ENCODE measurements around the gene C20orf96. TPM values are rescaled to one million over a fixed set of nuclear protein-coding genes. Genes with fewer than 3 reads are reported as not detected.

The C20orf96 gene
- total RNA-seq, 1 donor = 2.2 TPM

GRCh38 chr20:273884-274283, 16.7 kb downstream of the C20orf96 start:
- no peaks in the 10 kb centered on the region for H3K79me2 ChIP-seq (ENCODE audit: insufficient read depth, low read length)
- no peaks in the 10 kb centered on the region for H3K36me3 ChIP-seq (ENCODE audit: insufficient read depth, low read length)
- H3K4me3 ChIP-seq (ENCODE audit: insufficient read depth, low read length) = no peak overlapping the region
- H3K4me2 ChIP-seq (ENCODE audit: insufficient read depth, low read length) = no peak overlapping the region
- TF ChIP-seq CTCF (IDR thresholded peaks at IDR 0.05; ENCODE audit: extremely low read depth, low read depth, low read length) = no peak
- no peaks in the 10 kb centered on the region for H3K27me3 ChIP-seq (ENCODE audit: insufficient read depth, low read length)
- no peaks in the 10 kb centered on the region for H3K4me1 ChIP-seq (ENCODE audit: insufficient read depth, low read length)
- H2AFZ ChIP-seq (ENCODE audit: low read length) = no peak overlapping the region
- H3K27ac ChIP-seq (ENCODE audit: low read depth, low read length) = no peak overlapping the region
- no peaks in the 10 kb centered on the region for H3K9me3 ChIP-seq (ENCODE audit: low read depth, low read length)
- DNase-seq (ENCODE audit: insufficient read length, low spot score, missing footprints) = no peak
- no peaks in the 10 kb centered on the region for H4K20me1 ChIP-seq (ENCODE audit: insufficient read depth, low read length)

GRCh38 chr20:272718-273117, 17.8 kb downstream of the C20orf96 start:
- DNase-seq (ENCODE audit: insufficient read length, low spot score, missing footprints) = peak; percentile 62
- no peaks in the 10 kb centered on the region for H3K79me2 ChIP-seq (ENCODE audit: insufficient read depth, low read length)
- no peak for TF ChIP-seq CTCF (IDR thresholded peaks at IDR 0.05; ENCODE audit: extremely low read depth, low read depth, low read length)

GRCh38 chr20:271528-271927, 19.0 kb downstream of the C20orf96 start:
- TF ChIP-seq CTCF (IDR thresholded peaks at IDR 0.05; ENCODE audit: extremely low read depth, low read depth, low read length) = no peak
- Histone ChIP-seq H3K4me3 (ENCODE audit: insufficient read depth, low read length) (no peak overlapping the region), H4K20me1 (ENCODE audit: insufficient read depth, low read length) (no peaks in the 10 kb centered on the region), H3K36me3 (ENCODE audit: insufficient read depth, low read length) (no peaks in the 10 kb centered on the region), H3K79me2 (ENCODE audit: insufficient read depth, low read length) (no peaks in the 10 kb centered on the region), H3K4me1 (ENCODE audit: insufficient read depth, low read length) (peaks cover 4% of the 10 kb centered on the region), H3K27me3 (ENCODE audit: insufficient read depth, low read length) (no peaks in the 10 kb centered on the region), H3K4me2 (ENCODE audit: insufficient read depth, low read length) (no peak overlapping the region), H3K9me3 (ENCODE audit: low read depth, low read length) (no peaks in the 10 kb centered on the region), H2AFZ (ENCODE audit: low read length) (no peak overlapping the region), H3K27ac (ENCODE audit: low read depth, low read length) (no peak overlapping the region)
- no peak for DNase-seq (ENCODE audit: insufficient read length, low spot score, missing footprints)

More at GRCh38 chr20:272718-273117, 17.8 kb downstream of the C20orf96 start:
- Histone ChIP-seq H3K4me1 (ENCODE audit: insufficient read depth, low read length) (no peaks in the 10 kb centered on the region), H3K27ac (ENCODE audit: low read depth, low read length) (no peak overlapping the region), H3K27me3 (ENCODE audit: insufficient read depth, low read length) (no peaks in the 10 kb centered on the region), H2AFZ (ENCODE audit: low read length) (no peak overlapping the region), H4K20me1 (ENCODE audit: insufficient read depth, low read length) (no peaks in the 10 kb centered on the region), H3K9me3 (ENCODE audit: low read depth, low read length) (no peaks in the 10 kb centered on the region), H3K36me3 (ENCODE audit: insufficient read depth, low read length) (no peaks in the 10 kb centered on the region), H3K4me3 (ENCODE audit: insufficient read depth, low read length) (no peak overlapping the region), H3K4me2 (ENCODE audit: insufficient read depth, low read length) (no peak overlapping the region)

GRCh38 chr20:271069-271468, 19.5 kb downstream of the C20orf96 start:
- no peak for TF ChIP-seq CTCF (IDR thresholded peaks at IDR 0.05; ENCODE audit: extremely low read depth, low read depth, low read length)

More at GRCh38 chr20:271069-271468, 19.5 kb downstream of the C20orf96 start:
- H3K36me3 ChIP-seq (ENCODE audit: insufficient read depth, low read length) = no peaks in the 10 kb centered on the region
- H3K9me3 ChIP-seq (ENCODE audit: low read depth, low read length) = no peaks in the 10 kb centered on the region
- H3K79me2 ChIP-seq (ENCODE audit: insufficient read depth, low read length) = no peaks in the 10 kb centered on the region
- H4K20me1 ChIP-seq (ENCODE audit: insufficient read depth, low read length) = no peaks in the 10 kb centered on the region
- peaks cover 1% of the 10 kb centered on the region for H3K27me3 ChIP-seq (ENCODE audit: insufficient read depth, low read length)
- no peak overlapping the region for H3K4me3 ChIP-seq (ENCODE audit: insufficient read depth, low read length)
- no peak for DNase-seq (ENCODE audit: insufficient read length, low spot score, missing footprints)
- H2AFZ ChIP-seq (ENCODE audit: low read length) = no peak overlapping the region
- H3K27ac ChIP-seq (ENCODE audit: low read depth, low read length) = no peak overlapping the region
- peaks cover 5% of the 10 kb centered on the region for H3K4me1 ChIP-seq (ENCODE audit: insufficient read depth, low read length)
- H3K4me2 ChIP-seq (ENCODE audit: insufficient read depth, low read length) = no peak overlapping the region

Measured in osteoblast (primary cell).